GM12878 (cell line): ENCODE results near the gene PPP1R7. TPM values are rescaled to one million over a fixed set of nuclear protein-coding genes. Genes with fewer than 3 reads are reported as not detected.

ENCODE experiments used
- ATAC-seq: fragments of 200-7000 bp; cut with Tn5 transposase; 3 replicates; pipeline ENCODE4 v1.9.1; 2020; ENCODE audit warnings: mild to moderate bottlenecking, moderate library complexity
- BruUV-seq: library from RNA; stranded (reverse); fragments of 400-500 nt; replicated peaks from 2 replicates; lab custom pipeline; 2021; lab: Mats Ljungman, UMichigan
- CTCF ChIA-PET: fragments of 300-600 bp; sonication (Branson Sonifier 250); formaldehyde crosslinking; extraction: SDS; loops from one replicate; lab custom pipeline; 2021; ENCODE audit warnings: inconsistent platforms; lab: Yijun Ruan, JAX
- POLR2A ChIA-PET: fragments of 350-600 bp; formaldehyde crosslinking; extraction: SDS; loops from one replicate; lab custom pipeline; 2021; ENCODE audit warnings: inconsistent platforms; lab: Charles Lee
- RAD21 ChIA-PET: fragments of 300-600 bp; sonication (Branson Sonifier 250); formaldehyde crosslinking; loops from one replicate; lab custom pipeline; 2023; ENCODE audit warnings: antibody characterized with exemption; ENCODE audit not compliant: unreplicated experiment; lab: Charles Lee
- SMC1A ChIA-PET: fragments of 300-600 bp; sonication (Branson Sonifier 250); formaldehyde crosslinking; loops from one replicate; lab custom pipeline; 2023; ENCODE audit not compliant: unreplicated experiment, uncharacterized antibody; lab: Charles Lee
- DNase-seq: peaks from one replicate; pipeline ENCODE4 v3.0.0-alpha.2; 2011; ENCODE audit warnings: low read depth, low spot score
- FAIRE-seq: peaks from 3 replicates; lab custom pipeline; 2011; peaks lifted over from hg19 to GRCh38; lab: Jason Lieb, UNC
- H2AFZ ChIP-seq: 2 replicates; pipeline ENCODE4 v1.6.0; 2011; ENCODE audit warnings: low read depth, low read length, control low read depth; ENCODE audit not compliant: control insufficient read depth
- H3K27ac ChIP-seq: 2 replicates; pipeline ENCODE4 v1.5.1; 2011; ENCODE audit warnings: control low read depth; ENCODE audit not compliant: control insufficient read depth, insufficient read depth
- H3K27me3 ChIP-seq, 2 experiments: replicated peaks in 1 of 2; 2 replicates each; pipeline versions ENCODE4 v1.6.0 to v1.6.1; 2011; ENCODE audit warnings: low read length in 1 of 2; ENCODE audit not compliant: control insufficient read depth in 2 of 2, insufficient read depth in 2 of 2
- H3K36me3 ChIP-seq, 2 experiments: 2 replicates each; pipeline ENCODE4 v1.5.1; 2011; ENCODE audit warnings: low read length in 1 of 2; ENCODE audit not compliant: control insufficient read depth in 2 of 2, insufficient read depth in 2 of 2
- H3K4me1 ChIP-seq: 2 replicates; pipeline ENCODE4 v1.6.1; 2011; ENCODE audit warnings: mild to moderate bottlenecking, low read length, moderate library complexity, mixed read lengths; ENCODE audit not compliant: control insufficient read depth, insufficient read depth
- H3K4me2 ChIP-seq: 2 replicates; pipeline ENCODE4 v1.6.0; 2011; ENCODE audit warnings: control low read depth; ENCODE audit not compliant: control insufficient read depth, insufficient read depth
- H3K4me3 ChIP-seq: fragments of 200-600 bp; sonication (generic); 2 replicates; pipeline ENCODE4 v1.5.1; 2016
- H3K79me2 ChIP-seq: 2 replicates; pipeline ENCODE4 v1.6.0; 2011; ENCODE audit warnings: low read length; ENCODE audit not compliant: control insufficient read depth, insufficient read depth
- H3K9ac ChIP-seq: 2 replicates; pipeline ENCODE4 v1.8.0; 2011; ENCODE audit warnings: low read length, control low read depth, mixed read lengths; ENCODE audit not compliant: control insufficient read depth, insufficient read depth
- H3K9me3 ChIP-seq: replicated peaks from 3 replicates; pipeline ENCODE4 v1.5.1; 2011; ENCODE audit warnings: mild to moderate bottlenecking, low read length; ENCODE audit not compliant: control insufficient read depth, insufficient read depth
- H4K20me1 ChIP-seq: 2 replicates; pipeline ENCODE4 v1.6.0; 2011; ENCODE audit not compliant: control insufficient read depth, insufficient read depth
- ATF2 ChIP-seq: IDR thresholded peaks from 2 replicates; pipeline ENCODE4 v1.6.1; 2012; ENCODE audit warnings: low read length, inconsistent platforms
- BCLAF1 ChIP-seq: fragments of 450-650 bp; IDR thresholded peaks from 2 replicates; pipeline ENCODE4 v1.6.1; 2017; ENCODE audit warnings: antibody characterized with exemption, mild to moderate bottlenecking, moderate library complexity
- BMI1 ChIP-seq: fragments of 450-650 bp; IDR thresholded peaks from 2 replicates; pipeline ENCODE4 v1.6.1; 2016; ENCODE audit warnings: mild to moderate bottlenecking, moderate library complexity, borderline replicate concordance
- EGR1 ChIP-seq, 2 experiments: IDR thresholded peaks; 1 replicate in 1 of 2; 2 replicates in 1 of 2; pipeline ENCODE4 v1.6.1; 2011 to 2012; ENCODE audit warnings: low read depth in 2 of 2, low read length in 2 of 2, borderline replicate concordance in 1 of 2, mild to moderate bottlenecking in 1 of 2, moderate library complexity in 1 of 2
- HCFC1 ChIP-seq: fragments of 150-350 bp; IDR thresholded peaks from 2 replicates; pipeline ENCODE4 v1.6.1; 2014; ENCODE audit warnings: low read length
- IKZF1 ChIP-seq: fragments of 450-650 bp; conservative IDR thresholded peaks from 2 replicates; pipeline ENCODE4 v1.6.1; 2017; ENCODE audit warnings: antibody characterized with exemption, mild to moderate bottlenecking
- IKZF2 ChIP-seq, 2 experiments: fragments of 450-650 bp; IDR thresholded peaks; 2 replicates each; pipeline ENCODE4 v1.6.1; 2017; ENCODE audit warnings: mild to moderate bottlenecking in 2 of 2, moderate library complexity in 2 of 2
- IRF3 ChIP-seq: fragments of 450-650 bp; IDR thresholded peaks from 2 replicates; pipeline ENCODE4 v1.6.1; 2014; ENCODE audit warnings: mild to moderate bottlenecking
- MYB ChIP-seq: fragments of 150-350 bp; IDR thresholded peaks from 2 replicates; pipeline ENCODE4 v1.6.1; 2014; ENCODE audit warnings: mild to moderate bottlenecking, low read depth, low read length, borderline replicate concordance
- NFXL1 ChIP-seq: fragments of 450-650 bp; IDR thresholded peaks from 2 replicates; pipeline ENCODE4 v1.6.1; 2017; ENCODE audit warnings: antibody characterized with exemption, mild to moderate bottlenecking, borderline replicate concordance
- PML ChIP-seq: IDR thresholded peaks from 2 replicates; pipeline ENCODE4 v1.6.1; 2012; ENCODE audit warnings: low read length, inconsistent platforms
- POLR2A ChIP-seq: IDR thresholded peaks from 2 replicates; pipeline ENCODE4 v1.6.1; 2011; ENCODE audit warnings: low read depth, mild to moderate bottlenecking, low read length
- SUPT20H ChIP-seq: IDR thresholded peaks from 2 replicates; pipeline ENCODE4 v1.6.1; 2011; ENCODE audit warnings: low read depth, mild to moderate bottlenecking, low read length, moderate library complexity, borderline replicate concordance; ENCODE audit not compliant: control insufficient read depth
- TCF7 ChIP-seq: IDR thresholded peaks from 2 replicates; pipeline ENCODE4 v1.6.1; 2014; ENCODE audit warnings: antibody characterized with exemption, borderline replicate concordance
- YY1 ChIP-seq: IDR thresholded peaks from 2 replicates; pipeline ENCODE4 v1.6.1; 2011; ENCODE audit warnings: low read depth, mild to moderate bottlenecking, low read length
- ZNF24 ChIP-seq: fragments of 450-650 bp; IDR thresholded peaks from 2 replicates; pipeline ENCODE4 v1.6.1; 2017; ENCODE audit warnings: antibody characterized with exemption, mild to moderate bottlenecking
- ZNF384 ChIP-seq: IDR thresholded peaks from 2 replicates; pipeline ENCODE4 v1.6.1; 2012; ENCODE audit warnings: low read depth, mild to moderate bottlenecking, low read length, improper control_type of control experiment, borderline replicate concordance
- WGBS: methylation state at CpG from one replicate; pipeline ENCODE4 v1.1.6; 2016; ENCODE audit warnings: low lambda C conversion rate; ENCODE audit not compliant: insufficient replicate concordance, insufficient coverage; ENCODE audit errors: missing lambda C conversion rate; 5-methylcytosine and 5-hydroxymethylcytosine counted together
- in situ Hi-C: fragments of 300-500 bp; cut with MboI; formaldehyde crosslinking; loops from 9 replicates; pipeline ENCODE4 v1.14.3; 2018; ENCODE audit warnings: mixed read lengths
- intact Hi-C: fragments of 100-400 bp; cut with micrococcal nuclease; formaldehyde crosslinking; loops from one replicate; pipeline ENCODE4 v1.14.2; 2022; ENCODE audit not compliant: unreplicated experiment
- polyA plus RNA-seq, 11 experiments: library from polyadenylated mRNA; depleted of rRNA in 4 of 11; unstranded in 6 of 11; stranded (reverse) in 5 of 11; fragments of >200 nt; fragmentation: Nextera tagmentation in 4 of 11; fragmentation: Illumina TruSeq in 1 of 11; extraction: Ambion mirVana in 4 of 11; extraction: Trizol in 1 of 11; gene quantifications; 1 replicate in 1 of 11; 2 replicates in 10 of 11; pipeline versions ENCODE4 v1.2.1 to v1.2.3, GENCODE V29; 2011 to 2016; ENCODE audit warnings: inconsistent platforms in 2 of 11, missing spikeins in 2 of 11, low read depth in 1 of 11
- total RNA-seq, 4 experiments: library from RNA; depleted of rRNA in 3 of 4; stranded (reverse); fragments of >200 nt in 3 of 4; fragmentation: Illumina TruSeq in 1 of 4; extraction: Trizol in 1 of 4; gene quantifications; 2 replicates each; pipeline versions ENCODE4 v1.2.1 to v1.2.3, GENCODE V29; 2013 to 2021

The PPP1R7 gene
- total and polyA plus RNA-seq, 10 of the 15 experiments (the other 5 are each of a cell fraction or from before 2014, with no cell fraction given), result 78.5 to 174 (median 93.7) TPM

- TF ChIP-seq ZNF384, result no peak
- no peak for TF ChIP-seq EGR1 (IDR thresholded peaks at IDR 0.05; ENCODE audit: borderline replicate concordance in 1 of 2, low read depth in 2 of 2, low read length in 2 of 2)
- TF ChIP-seq BCLAF1, result no peak
- TF ChIP-seq NFXL1, result no peak
- no peak for TF ChIP-seq TCF7
Measured at GRCh38 chr2:241204010-241204384, 53.7 kb downstream of the PPP1R7 start (continued).

GRCh38 chr2:241204490-241204889, 54.2 kb downstream of the PPP1R7 start:
- Histone ChIP-seq H3K4me2 (no peak overlapping the region), H3K36me3 (no peaks in the 10 kb centered on the region), H4K20me1 (no peaks in the 10 kb centered on the region), H3K9ac (no peak overlapping the region), H2AFZ (no peak overlapping the region), H3K79me2 (no peaks in the 10 kb centered on the region), H3K4me1 (no peaks in the 10 kb centered on the region), H3K9me3 (no peaks in the 10 kb centered on the region), H3K27ac (no peak overlapping the region), H3K4me3 (no peak overlapping the region), H3K27me3 (no peaks in the 10 kb centered on the region)
- POLR2A ChIA-PET, result no interaction called here
- DNase-seq, result no peak
- ATAC-seq, result peak; percentile 12; the same call in 1 of the 3 replicates
- BruUV-seq, result no TSS peak
- SMC1A ChIA-PET, result no interaction called here
- in situ Hi-C loops, result no loop called here
- intact Hi-C loops, result no loop called here
- CTCF ChIA-PET, result no interaction called here
- WGBS, result 23% methylated on average over 4 of the region's 4 CpGs
- RAD21 ChIA-PET, result no interaction called here
- no peak for FAIRE-seq
- TF ChIP-seq MYB (no peak), POLR2A (no peak), PML (no peak), YY1 (no peak), ZNF24 (no peak), IKZF2 (IDR thresholded peaks at IDR 0.05) (no peak), HCFC1 (no peak), ATF2 (no peak), TCF7 (no peak), IRF3 (no peak), SUPT20H (no peak), IKZF1 (no peak), BMI1 (no peak), ZNF384 (no peak)
